Colon (tissue), 2 donors: ENCODE data around the gene NSMCE1.
"Not testable (repeated sequence)": the region's sequence is repeated elsewhere in the genome, so short reads cannot be mapped to it uniquely, and the experiment has no call there.

Experiments used
- FAIRE-seq: peaks from 2 replicates; lab custom pipeline; 2012; peaks lifted over from hg19 to GRCh38; lab: Jason Lieb, UNC
- donor health status: control.
- donor health status: control.

Gene NSMCE1

GRCh38 chr16:27302126-27302525 is 33.6 kb upstream of the NSMCE1 start:
- FAIRE-seq: no peak

DNA sequence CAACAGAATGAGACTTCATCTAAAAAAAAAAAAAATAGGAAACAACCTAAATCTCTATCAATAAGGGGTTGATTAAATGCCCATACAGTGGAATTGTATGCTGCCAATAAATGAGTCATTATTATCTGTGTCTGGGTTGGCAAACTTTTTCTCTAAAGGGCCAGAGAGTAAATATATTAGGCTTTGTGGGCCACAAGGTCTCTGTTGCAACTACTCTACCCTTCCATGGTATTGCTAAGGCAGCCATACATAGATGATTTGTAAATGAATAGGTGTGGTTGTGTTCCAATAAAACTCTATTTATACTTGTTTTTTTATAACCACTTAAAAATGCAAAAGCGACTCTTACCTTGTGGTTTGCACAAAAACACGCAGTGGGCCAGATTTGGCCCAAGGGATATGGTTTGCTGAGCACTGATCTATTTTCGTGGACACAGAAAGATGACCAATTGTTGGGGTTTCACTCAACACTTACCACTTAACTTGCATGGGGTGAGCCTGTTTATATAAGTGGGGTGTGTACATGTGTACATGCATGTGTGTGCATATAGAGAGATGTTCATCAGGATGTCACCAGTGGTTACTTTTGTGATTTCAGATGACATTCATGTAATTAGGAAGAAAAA is 32.8 kb upstream of the NSMCE1 start:
- FAIRE-seq: no peak

GRCh38 chr16:27298132-27298531 is 29.6 kb upstream of the NSMCE1 start:
- no peak for FAIRE-seq

- FAIRE-seq: no peak
Measured at GRCh38 chr16:27293343-27293742, 24.8 kb upstream of the NSMCE1 start.

GRCh38 chr16:27291722-27292240 is 23.2 kb upstream of the NSMCE1 start:
- no peak for FAIRE-seq

- FAIRE-seq: no peak
Measured at GRCh38 chr16:27291106-27291505, 22.5 kb upstream of the NSMCE1 start.

DNA sequence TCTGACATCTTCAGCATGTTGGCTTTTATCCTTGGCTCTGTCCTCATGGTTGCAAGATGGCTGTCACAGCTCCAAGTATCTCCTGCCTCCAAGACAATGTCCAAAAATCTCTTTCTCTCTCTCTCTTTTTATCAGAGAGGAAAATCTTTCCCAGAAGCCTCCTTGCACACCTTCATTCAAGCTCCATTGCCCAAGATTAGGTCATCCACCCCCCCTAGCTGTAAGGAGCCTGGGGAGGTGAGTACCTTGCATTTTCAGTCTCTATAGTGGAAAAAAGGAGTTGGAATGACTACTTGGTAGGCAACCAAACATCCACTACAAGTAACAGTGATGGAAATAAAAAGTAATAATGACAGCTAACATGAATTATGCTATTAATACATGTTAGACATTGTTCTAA is 22.0 kb upstream of the NSMCE1 start:
- no peak for FAIRE-seq

- FAIRE-seq: no peak
Measured at GRCh38 chr16:27289669-27290068, 21.1 kb upstream of the NSMCE1 start.

GRCh38 chr16:27288313-27288712 is 19.7 kb upstream of the NSMCE1 start:
- not testable (repeated sequence) for FAIRE-seq

GRCh38 chr16:27287887-27288286 is 19.3 kb upstream of the NSMCE1 start:
- FAIRE-seq: no peak

DNA sequence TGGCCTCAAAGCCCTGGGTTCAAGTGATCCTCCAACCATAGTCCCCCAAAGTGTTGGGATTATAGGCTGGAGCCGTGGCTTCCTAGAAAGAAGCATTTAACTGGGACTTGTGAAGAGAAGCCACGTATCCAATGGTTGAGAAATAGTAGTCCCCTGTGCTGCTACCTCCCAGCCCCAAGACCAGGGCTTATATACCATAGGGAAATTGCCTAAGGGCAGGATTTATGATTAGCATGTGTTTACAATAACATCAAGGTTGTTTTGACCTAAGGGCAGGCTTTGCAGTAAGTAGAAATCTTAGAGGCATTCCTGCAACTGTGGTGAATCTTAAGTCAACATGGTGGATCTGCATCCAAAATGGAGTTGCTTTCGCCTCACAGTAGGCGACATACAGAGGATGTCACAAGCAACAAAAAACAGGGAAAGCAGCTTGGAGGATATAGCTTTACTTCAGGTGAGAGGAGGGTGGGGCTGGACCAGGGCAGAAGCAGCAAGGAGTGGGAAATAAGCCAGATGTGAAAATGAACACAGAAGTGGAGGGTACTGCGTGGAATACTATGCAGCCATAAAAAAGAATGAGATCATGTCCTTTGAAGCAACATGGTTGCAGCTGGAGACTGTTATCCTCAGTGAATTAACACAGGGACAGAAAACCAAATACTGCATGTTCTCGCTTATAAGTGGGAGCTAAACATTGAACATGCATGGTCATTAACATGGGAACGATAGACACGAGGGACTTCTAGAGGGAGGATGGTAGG is 18.7 kb upstream of the NSMCE1 start:
- no peak for FAIRE-seq

DNA sequence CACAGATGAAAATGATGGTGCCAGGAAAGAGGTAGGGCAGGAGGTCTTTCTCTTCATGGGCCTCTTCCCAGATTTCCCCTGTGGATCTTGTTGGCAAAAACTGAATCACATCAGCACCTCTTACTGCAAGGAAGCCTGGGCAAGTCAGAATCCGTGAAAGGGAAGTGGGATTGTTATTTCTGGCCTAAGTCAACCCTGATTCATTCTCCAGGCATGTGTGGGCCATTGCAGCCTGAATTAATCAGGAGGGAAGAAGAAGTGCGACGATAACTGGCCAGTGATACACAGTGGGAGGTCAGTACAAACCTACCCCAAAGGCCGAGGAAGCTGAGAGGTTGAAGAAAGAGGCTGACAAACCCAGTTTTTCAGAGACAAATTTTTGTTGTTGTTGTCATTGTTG is 17.9 kb upstream of the NSMCE1 start:
- no peak for FAIRE-seq

DNA sequence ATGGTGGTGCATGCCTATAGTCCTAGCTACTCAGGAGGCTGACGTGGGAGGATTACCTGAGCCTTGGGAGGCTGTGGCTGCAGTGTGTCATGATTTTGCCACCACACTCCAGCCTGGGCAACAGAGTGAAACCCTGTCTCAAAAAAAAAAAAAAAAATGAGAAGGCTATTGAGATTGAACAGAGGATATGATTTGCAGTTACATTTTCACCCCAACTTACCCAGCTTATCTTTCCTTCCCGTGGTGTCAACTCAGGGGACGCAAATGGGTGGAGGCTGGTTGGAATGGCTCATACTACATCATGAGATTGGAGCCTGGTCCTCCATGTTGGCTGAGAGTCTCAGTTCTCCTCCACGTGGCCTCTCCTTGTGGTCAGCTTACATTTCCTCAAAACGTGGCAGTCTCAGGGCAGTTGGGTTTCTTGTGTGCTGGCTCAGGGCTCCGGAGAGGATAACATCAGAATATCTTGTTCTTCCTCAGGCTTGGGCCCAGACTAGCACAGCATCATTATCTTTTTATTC is 17.2 kb upstream of the NSMCE1 start:
- FAIRE-seq: no peak

GRCh38 chr16:27284865-27285675 is 16.5 kb upstream of the NSMCE1 start:
- no peak for FAIRE-seq

DNA sequence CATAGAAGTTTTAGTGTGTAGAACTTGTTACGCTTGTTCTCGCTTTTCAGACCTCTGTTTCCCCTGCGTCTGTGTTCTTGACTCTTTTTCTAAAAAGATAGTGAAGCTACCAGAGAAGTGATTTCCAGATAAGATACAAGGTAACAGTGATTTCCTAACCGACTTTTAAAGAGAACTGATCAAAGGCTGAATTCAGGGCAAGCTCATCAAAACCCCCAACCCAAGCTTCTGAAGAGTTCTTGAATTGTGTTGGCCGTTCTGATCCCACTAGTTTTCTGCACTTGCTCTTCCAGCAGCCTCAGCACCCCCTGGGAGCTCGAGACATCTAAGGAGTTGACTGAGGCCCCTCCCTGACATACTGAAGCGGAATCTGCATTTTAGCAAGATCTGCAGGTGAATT is 12.7 kb upstream of the NSMCE1 start:
- FAIRE-seq: no peak

DNA sequence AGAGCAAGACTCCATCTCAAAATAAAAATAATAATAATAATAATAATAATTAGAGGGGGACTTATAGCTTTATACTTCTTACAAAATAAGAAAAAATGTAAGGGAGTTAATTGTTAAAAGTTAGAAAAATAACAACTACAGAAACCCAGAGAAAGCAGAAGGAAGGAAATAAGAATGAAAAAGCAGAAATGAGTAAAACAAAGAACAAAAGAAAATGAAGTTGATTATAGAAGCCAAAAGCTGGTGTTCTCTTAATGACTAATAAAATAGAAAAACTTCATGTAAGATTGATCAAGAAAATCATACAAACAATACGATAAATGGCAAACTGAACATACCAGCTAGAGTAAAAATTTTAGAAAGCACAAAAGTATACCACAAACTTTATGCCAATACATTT is 6.8 kb upstream of the NSMCE1 start:
- FAIRE-seq: no peak

GRCh38 chr16:27274424-27274874 is 5.9 kb upstream of the NSMCE1 start:
- FAIRE-seq: not testable (repeated sequence)

DNA sequence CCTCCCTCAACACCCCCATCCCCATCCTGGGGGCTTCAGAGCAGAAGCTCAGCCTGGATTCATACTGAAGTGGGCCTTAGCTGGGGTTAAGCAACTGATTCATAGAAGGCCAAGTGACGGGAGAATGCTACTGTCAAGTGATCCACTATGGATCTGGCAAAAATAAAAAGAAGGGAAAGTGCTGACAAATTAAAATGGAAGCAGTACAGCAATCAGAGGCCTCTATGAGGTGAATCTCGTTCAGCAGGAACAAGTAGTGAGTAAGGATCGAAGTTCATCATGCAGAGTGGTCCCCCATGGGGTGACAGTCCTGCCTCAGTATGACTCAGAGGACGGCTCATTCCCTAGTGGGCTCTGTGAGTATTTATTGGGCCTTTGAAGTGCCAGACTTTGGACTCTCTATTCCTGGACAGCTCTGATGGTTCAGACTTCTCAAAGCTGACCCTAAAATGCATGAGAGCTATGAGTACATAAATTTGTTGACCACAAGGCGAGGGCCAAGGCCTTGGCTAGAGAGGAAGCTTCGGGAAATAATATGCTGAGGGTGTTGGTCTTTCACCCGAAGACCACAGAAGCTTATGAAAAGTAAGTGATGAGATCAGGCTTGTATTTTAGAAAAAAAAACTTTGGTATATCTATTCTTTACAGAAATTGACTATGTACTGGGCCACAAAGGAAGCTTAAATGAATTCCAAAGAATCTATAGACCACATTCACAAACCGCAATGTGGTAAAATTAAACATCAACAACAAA is 5.3 kb upstream of the NSMCE1 start:
- FAIRE-seq: no peak

GRCh38 chr16:27273330-27273669 is 4.7 kb upstream of the NSMCE1 start:
- no peak for FAIRE-seq

- FAIRE-seq: not testable (repeated sequence)
Measured at GRCh38 chr16:27272697-27273096, 4.1 kb upstream of the NSMCE1 start.

- no peak for FAIRE-seq
Measured at GRCh38 chr16:27272076-27272475, 3.5 kb upstream of the NSMCE1 start.

- no peak for FAIRE-seq
Measured at GRCh38 chr16:27270349-27270748, 1.8 kb upstream of the NSMCE1 start.
